OCI-LY3 (cell line): ENCODE data around the gene DDX6.
"Not testable (repeated sequence)": the region's sequence is repeated elsewhere in the genome, so short reads cannot be mapped to it uniquely, and the experiment has no call there.

Experiments used
- H2AFZ ChIP-seq: fragments of 200-600, 300-600 bp; shearing (Covaris generic); 2 replicates; pipeline ENCODE4 v1.6.0; 2014; ENCODE audit warnings: antibody characterized with exemption, low read depth, low read length
- H3K27ac ChIP-seq: fragments of 200-600, 300-600 bp; sonication (generic); 2 replicates; pipeline ENCODE4 v1.5.1; 2014; ENCODE audit warnings: mild to moderate bottlenecking, low read length, moderate library complexity, mixed read lengths
- H3K27me3 ChIP-seq: fragments of 200-600, 300-600 bp; sonication (generic); 2 replicates; pipeline ENCODE4 v1.6.1; 2014; ENCODE audit warnings: low read depth, low read length, mixed read lengths
- H3K36me3 ChIP-seq: fragments of 200-600, 300-600 bp; sonication (generic); replicated peaks from 2 replicates; pipeline ENCODE3; 2014; ENCODE audit warnings: low read depth, low read length, mixed read lengths
- H3K4me1 ChIP-seq: fragments of 300-600, 200-600 bp; sonication (generic); 2 replicates; pipeline ENCODE4 v1.6.1; 2014; ENCODE audit warnings: low read length, mixed read lengths
- H3K4me2 ChIP-seq: fragments of 200-600, 300-600 bp; sonication (generic); 2 replicates; pipeline ENCODE4 v1.6.1; 2014; ENCODE audit warnings: low read length, mixed read lengths
- H3K4me3 ChIP-seq: fragments of 300-600, 200-600 bp; sonication (generic); 2 replicates; pipeline ENCODE4 v1.5.1; 2014; ENCODE audit warnings: antibody characterized with exemption, mild to moderate bottlenecking, low read length, moderate library complexity
- H3K79me2 ChIP-seq: fragments of 300-600, 200-600 bp; shearing (Covaris generic); 2 replicates; pipeline ENCODE4 v1.6.1; 2014; ENCODE audit warnings: mild to moderate bottlenecking, low read length, mixed read lengths
- H3K9ac ChIP-seq: fragments of 300-600, 200-600 bp; shearing (Covaris generic); 2 replicates; pipeline ENCODE4 v1.6.0; 2014; ENCODE audit warnings: mild to moderate bottlenecking, low read length, moderate library complexity
- H3K9me3 ChIP-seq: fragments of 200-600, 300-600 bp; shearing (Covaris generic); 2 replicates; pipeline ENCODE4 v1.6.1; 2014; ENCODE audit warnings: low read length, mixed read lengths; ENCODE audit not compliant: insufficient read depth
- H4K20me1 ChIP-seq: fragments of 200-600, 300-600 bp; sonication (generic); 2 replicates; pipeline ENCODE4 v1.6.1; 2016; ENCODE audit warnings: low read length, mixed read lengths; ENCODE audit not compliant: insufficient read depth
- EZH2phosphoT487 ChIP-seq: fragments of 200-600 bp; shearing (Covaris generic); IDR thresholded peaks from 2 replicates; pipeline ENCODE4 v1.6.1; 2018; ENCODE audit warnings: antibody characterized with exemption, mixed run types, low read depth
- TF ChIP-seq, protein P1 (sequence below): fragments of 200-600, 300-600 bp; sonication (generic); IDR thresholded peaks from 2 replicates; pipeline ENCODE4 v1.5.1; 2014; ENCODE audit warnings: antibody characterized with exemption, low read length, low read depth

The DDX6 gene

DNA sequence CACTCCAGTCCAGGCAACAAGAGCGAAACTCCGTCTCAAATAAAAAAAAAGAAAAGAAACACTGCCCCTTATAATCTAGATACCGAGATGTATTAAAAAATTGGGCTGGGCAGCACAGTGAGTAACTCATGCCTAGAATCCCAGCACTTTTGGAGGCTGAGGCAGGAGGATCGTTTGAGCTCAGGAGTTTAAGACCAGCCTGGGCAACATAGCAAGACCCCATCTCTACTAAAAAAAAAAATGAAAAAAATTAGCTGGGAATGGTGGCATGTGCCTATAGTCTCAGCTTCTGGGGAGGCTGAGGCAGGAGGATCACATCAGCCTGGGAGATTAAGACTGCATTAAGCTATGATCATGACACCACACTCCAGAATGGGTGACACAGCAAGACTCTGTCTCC, 24.9 kb downstream of the DDX6 start:
- Histone ChIP-seq H3K4me3 (no peak overlapping the region), H4K20me1 (peaks cover 70% of the 10 kb centered on the region), H3K27ac (no peak overlapping the region), H3K4me1 (peaks cover 6% of the 10 kb centered on the region), H3K4me2 (no peak overlapping the region), H3K79me2 (peaks cover 75% of the 10 kb centered on the region), H3K9ac (no peak overlapping the region), H3K9me3 (no peaks in the 10 kb centered on the region), H3K36me3 (peaks cover 50% of the 10 kb centered on the region), H3K27me3 (no peaks in the 10 kb centered on the region), H2AFZ (no peak overlapping the region)
- no peak for TF ChIP-seq EZH2phosphoT487
- TF ChIP-seq, protein P1, sequence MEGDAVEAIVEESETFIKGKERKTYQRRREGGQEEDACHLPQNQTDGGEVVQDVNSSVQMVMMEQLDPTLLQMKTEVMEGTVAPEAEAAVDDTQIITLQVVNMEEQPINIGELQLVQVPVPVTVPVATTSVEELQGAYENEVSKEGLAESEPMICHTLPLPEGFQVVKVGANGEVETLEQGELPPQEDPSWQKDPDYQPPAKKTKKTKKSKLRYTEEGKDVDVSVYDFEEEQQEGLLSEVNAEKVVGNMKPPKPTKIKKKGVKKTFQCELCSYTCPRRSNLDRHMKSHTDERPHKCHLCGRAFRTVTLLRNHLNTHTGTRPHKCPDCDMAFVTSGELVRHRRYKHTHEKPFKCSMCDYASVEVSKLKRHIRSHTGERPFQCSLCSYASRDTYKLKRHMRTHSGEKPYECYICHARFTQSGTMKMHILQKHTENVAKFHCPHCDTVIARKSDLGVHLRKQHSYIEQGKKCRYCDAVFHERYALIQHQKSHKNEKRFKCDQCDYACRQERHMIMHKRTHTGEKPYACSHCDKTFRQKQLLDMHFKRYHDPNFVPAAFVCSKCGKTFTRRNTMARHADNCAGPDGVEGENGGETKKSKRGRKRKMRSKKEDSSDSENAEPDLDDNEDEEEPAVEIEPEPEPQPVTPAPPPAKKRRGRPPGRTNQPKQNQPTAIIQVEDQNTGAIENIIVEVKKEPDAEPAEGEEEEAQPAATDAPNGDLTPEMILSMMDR = no peak

DNA sequence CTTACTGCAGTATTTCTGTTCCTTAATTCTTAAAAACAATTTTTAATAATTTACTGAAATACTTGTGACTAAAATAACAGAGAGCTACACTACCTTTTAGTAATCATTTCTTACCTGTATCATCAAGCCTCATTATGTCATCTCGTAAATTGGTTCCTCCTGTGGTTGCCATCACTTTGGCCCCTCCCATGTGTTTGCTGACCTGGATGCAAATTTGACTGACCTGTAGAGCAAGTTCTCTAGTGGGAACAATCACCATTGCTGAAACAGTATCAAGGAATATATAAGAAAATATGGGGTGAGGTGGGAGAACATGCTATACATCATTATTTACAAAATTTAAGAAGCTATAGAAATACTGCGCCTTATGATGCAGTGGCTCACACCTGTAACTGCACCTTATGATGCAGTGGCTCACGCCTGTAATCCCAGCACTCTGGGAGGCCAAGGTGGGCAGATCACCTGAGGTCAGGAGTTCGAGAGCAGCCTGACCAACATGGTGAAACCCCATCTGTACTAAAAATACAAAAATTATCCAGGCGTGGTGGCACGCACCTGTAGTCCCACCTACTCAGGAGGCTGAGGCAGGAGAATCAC, 25.8 kb downstream of the DDX6 start:
- Histone ChIP-seq H3K36me3 (peaks cover 49% of the 10 kb centered on the region), H3K79me2 (peaks cover 66% of the 10 kb centered on the region), H4K20me1 (peaks cover 62% of the 10 kb centered on the region)
- not testable (repeated sequence) for H3K9ac ChIP-seq, H3K9me3 ChIP-seq, H2AFZ ChIP-seq, H3K27me3 ChIP-seq, H3K4me1 ChIP-seq, H3K27ac ChIP-seq, H3K4me3 ChIP-seq, H3K4me2 ChIP-seq

DNA sequence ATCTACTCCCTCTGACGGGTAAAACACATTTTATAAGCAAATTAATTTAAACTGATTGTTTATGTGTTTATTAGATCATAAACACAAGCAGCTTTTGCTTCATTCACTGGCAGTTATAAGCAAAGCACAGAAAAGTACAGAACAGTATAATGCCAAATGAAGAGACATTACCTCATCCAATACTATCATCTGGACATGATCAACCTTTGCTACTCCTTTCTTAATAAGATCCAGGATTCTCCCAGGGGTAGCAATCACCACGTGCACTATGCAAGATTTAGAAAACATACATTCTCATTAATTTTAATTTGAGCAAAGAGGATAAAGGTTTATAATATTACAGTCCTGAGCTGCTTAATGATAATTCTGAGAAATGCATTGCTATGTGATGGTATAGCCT, 27.9 kb downstream of the DDX6 start:
- Histone ChIP-seq H2AFZ (no peak overlapping the region), H3K4me1 (0 out of 2 replicates have a peak, but pooled peaks cover 3% of the 10 kb centered on the region), H3K9ac (no peak overlapping the region), H3K9me3 (no peaks in the 10 kb centered on the region), H3K4me2 (no peak overlapping the region), H3K27ac (no peak overlapping the region), H3K79me2 (peaks cover 52% of the 10 kb centered on the region), H4K20me1 (peaks cover 42% of the 10 kb centered on the region), H3K36me3 (peaks cover 53% of the 10 kb centered on the region), H3K4me3 (no peak overlapping the region), H3K27me3 (no peaks in the 10 kb centered on the region)
- TF ChIP-seq, protein P1 = no peak
- no peak for TF ChIP-seq EZH2phosphoT487

DNA sequence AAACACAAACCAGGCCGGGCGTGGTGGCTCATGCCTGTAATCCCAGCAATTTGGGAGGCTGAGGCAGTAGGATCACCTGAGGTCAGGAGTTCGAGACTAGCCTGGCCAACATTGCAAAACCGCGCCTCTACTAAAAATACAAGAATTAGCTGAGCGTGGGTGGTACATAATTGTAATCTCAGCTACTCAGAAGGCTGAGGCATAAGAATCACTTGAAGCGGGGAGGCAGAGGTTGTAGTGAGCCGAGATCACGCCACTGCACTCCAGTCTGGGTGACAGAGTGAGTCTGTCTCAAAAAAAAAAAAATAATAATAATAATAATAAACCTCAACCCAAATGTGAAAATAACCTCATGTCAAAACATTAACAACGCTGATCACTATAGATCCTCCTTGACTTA, 29.0 kb downstream of the DDX6 start:
- H3K79me2 ChIP-seq = peaks cover 41% of the 10 kb centered on the region
- H3K36me3 ChIP-seq = peaks cover 51% of the 10 kb centered on the region
- not testable (repeated sequence) for H3K9me3 ChIP-seq, H3K27me3 ChIP-seq, H3K4me2 ChIP-seq, H2AFZ ChIP-seq, H3K27ac ChIP-seq, H3K4me3 ChIP-seq, H3K9ac ChIP-seq, H3K4me1 ChIP-seq
- peaks cover 35% of the 10 kb centered on the region for H4K20me1 ChIP-seq

DNA sequence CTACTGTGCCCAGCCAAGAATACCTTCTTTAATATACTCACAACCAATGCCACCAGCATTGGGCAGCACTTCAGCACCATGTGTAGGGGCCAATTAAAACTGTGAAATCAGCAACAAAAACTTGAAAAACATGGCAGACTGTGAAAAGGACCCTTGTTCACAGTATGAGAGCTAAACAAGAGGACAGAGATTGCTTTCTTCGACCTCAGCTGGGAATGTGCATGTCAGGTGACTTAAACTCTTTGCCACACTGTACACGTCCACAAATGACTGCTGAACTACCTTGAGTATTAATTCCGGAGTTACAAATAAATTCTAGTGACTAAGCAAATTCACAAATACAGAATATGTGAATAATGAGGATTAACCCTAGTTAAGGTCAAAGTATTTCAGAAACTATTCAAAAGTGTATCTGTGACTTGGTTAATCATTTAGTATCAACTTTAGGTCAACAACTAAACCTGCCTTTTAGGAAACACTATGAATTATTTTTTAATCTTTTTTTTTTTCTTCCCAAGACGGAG, 33.0 kb downstream of the DDX6 start:
- Histone ChIP-seq H3K27me3 (no peaks in the 10 kb centered on the region), H3K4me2 (no peak overlapping the region), H4K20me1 (peaks cover 8% of the 10 kb centered on the region), H3K9ac (no peak overlapping the region), H3K4me3 (no peak overlapping the region), H3K9me3 (no peaks in the 10 kb centered on the region), H3K27ac (no peak overlapping the region), H3K4me1 (no peaks in the 10 kb centered on the region), H3K36me3 (peaks cover 72% of the 10 kb centered on the region), H2AFZ (no peak overlapping the region), H3K79me2 (peaks cover 8% of the 10 kb centered on the region)
- TF ChIP-seq, protein P1 = no peak
- TF ChIP-seq EZH2phosphoT487 = no peak
